GM19328 (cell line): Measurements from ENCODE around the gene SAP130.

ENCODE experiments used
- ATAC-seq: cut with Tn5 transposase; IDR thresholded peaks from one replicate; pipeline ENCODE4 v1.9.1; 2021; ENCODE audit warnings: mild to moderate bottlenecking, moderate library complexity; ENCODE audit not compliant: unreplicated experiment

Gene SAP130

GRCh38 chr2:128027801-128028667 is at the start of gene SAP130:
Gene SAP130, minus strand, starts transcription at chr2:128028059. Its CDS starts 1,767 bp downstream, at chr2:128026292.
- peak; percentile 72 for ATAC-seq

DNA sequence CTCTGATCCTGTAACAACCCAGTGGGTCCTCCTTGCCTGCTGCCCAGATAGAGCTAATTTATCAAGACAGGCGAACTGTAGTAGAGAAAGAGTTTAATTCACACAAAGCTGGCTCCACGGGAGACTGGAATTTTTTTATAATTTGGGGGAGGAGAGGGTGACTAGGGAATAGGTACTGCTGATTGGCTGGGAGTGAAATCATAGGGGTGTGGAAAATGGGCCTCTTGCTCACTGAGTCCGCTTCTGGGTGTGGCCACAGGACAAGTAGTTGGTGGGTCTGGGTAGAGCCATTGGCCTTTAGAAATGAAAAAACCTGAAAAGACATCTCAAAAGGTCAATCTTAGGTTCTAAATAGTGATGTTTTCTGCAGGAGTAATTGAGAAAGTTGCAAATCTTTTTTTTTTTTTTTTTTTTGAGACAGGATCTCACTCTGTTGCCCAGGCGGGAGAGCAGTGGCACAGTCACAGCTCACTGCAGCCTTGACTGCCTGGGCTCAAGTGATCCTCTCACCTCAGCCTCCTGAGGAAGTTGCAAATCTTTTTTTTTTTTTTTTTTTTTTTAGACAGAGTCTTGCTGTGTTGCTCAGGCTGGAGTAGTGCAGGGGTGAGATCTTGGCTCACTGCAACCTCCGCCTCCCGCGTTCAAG is 48.7 kb upstream of the SAP130 start:
- no peak for ATAC-seq

GRCh38 chr2:128073278-128073677 is 45.4 kb upstream of the SAP130 start:
- no peak for ATAC-seq

DNA sequence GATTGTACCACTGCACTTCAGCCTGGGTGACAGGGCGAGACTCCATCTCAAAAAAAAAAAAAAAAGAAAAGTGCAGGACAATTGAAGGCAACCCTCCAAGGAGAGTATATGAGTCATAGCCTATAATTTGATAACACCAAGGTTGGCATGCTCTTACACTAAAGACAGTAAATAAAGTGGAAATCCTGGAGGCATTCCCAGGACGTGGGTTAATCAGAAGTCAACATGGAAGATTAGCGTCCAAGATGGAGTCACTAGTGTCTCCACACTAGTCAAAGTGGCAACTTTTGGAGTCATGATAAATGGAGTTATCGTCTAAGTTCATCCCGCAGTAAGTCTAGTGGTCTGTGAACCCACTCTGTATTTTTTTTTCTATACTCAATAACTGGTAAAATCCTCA is 41.9 kb upstream of the SAP130 start:
- ATAC-seq = no peak

- no peak for ATAC-seq
Observed at GRCh38 chr2:128064353-128064752, 36.5 kb upstream of the SAP130 start.

- no peak for ATAC-seq
Observed at GRCh38 chr2:128062571-128062970, 34.7 kb upstream of the SAP130 start.

DNA sequence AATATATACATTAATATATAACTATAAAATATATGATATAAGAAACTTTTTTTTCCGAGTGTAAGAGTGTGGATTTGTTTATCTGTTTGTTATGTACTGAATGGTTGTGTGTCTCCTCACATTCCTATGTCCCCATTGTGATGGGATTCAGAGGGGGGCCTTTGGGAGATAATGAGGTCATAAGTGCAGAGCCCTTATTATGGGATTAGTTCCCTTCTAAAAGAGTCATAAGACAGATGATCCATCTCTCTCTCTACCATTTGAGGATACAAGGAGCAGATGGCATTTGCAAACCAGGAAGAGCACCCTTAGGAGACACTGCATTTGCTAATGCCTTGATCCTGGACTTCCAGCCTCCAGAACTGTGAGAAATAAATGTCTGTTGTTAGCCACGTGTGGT is 30.3 kb upstream of the SAP130 start:
- ATAC-seq = no peak

- no peak for ATAC-seq
Observed at GRCh38 chr2:128057334-128057733, 29.5 kb upstream of the SAP130 start.

- no peak for ATAC-seq
Observed at GRCh38 chr2:128054104-128054885, 26.4 kb upstream of the SAP130 start.

- no peak for ATAC-seq
Observed at GRCh38 chr2:128053331-128053730, 25.5 kb upstream of the SAP130 start.

GRCh38 chr2:128043041-128043440 is 15.2 kb upstream of the SAP130 start:
- ATAC-seq = no peak

DNA sequence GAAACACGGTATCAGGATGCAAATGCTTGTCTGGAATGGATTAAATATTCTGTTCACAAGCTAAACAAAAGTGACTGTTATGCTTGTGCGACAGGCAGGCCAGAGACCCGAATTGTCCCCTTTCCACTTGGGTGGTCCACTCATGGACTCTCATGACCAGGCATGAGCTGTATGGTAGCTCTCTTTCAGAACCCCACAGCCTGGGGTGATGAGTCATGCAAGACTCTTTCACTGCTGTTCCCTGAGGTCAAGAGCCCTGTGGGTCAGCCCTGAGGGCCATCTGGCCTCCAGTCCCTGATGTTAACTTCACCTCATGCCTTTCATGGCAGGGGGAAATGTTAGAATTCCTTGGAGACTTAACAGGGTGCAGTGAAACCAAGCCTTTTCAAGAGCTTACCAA is 13.7 kb upstream of the SAP130 start:
- ATAC-seq = no peak

GRCh38 chr2:128040166-128040771 is 12.4 kb upstream of the SAP130 start:
- no peak for ATAC-seq

- ATAC-seq = no peak
Observed at GRCh38 chr2:128039535-128039934, 11.7 kb upstream of the SAP130 start.

- no peak for ATAC-seq
Observed at GRCh38 chr2:128038411-128038810, 10.6 kb upstream of the SAP130 start.

GRCh38 chr2:128037649-128038048 is 9.8 kb upstream of the SAP130 start:
- ATAC-seq = no peak

GRCh38 chr2:128036748-128037607 is 9.1 kb upstream of the SAP130 start:
- no peak for ATAC-seq

GRCh38 chr2:128032092-128032491 is 4.2 kb upstream of the SAP130 start:
- ATAC-seq = no peak

- no peak for ATAC-seq
Observed at GRCh38 chr2:128028668-128029054, 802 bp upstream of the SAP130 start.

DNA sequence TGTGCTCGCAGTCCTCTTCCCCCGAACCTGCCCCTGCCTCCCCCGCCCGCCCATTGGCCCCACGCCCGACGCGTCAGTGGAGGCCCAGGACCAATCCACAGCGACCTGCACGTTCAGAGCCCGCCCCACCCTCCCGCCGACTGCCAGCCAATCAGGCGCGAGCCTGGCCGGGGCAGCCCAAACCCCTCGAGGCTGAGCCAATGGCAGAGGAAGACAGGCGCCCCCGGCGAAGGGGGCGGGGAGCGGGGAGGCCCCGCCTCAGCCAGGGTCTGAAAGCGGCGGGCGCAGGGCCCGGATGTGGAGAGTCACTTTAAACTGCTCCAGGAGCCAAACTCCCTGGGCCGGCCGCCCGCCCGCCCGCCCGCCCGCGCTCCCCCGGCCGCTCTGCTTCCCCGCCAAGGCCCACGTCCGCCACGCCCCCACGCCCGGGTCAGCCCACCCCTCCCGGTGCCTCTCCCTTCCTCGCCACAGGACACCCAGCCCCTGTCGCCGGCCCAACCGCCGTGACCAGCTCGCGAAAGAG is 520 bp downstream of the SAP130 start:
- ATAC-seq = peak; percentile 86
